HCT116 (cell line): Measurements from ENCODE around the gene SCG5. TPM values are rescaled to one million over a fixed set of nuclear protein-coding genes. Genes with fewer than 3 reads are reported as not detected.

Experiments used
- ATAC-seq: fragments of 200-7000 bp; cut with Tn5 transposase; 2 replicates; pipeline ENCODE4 v1.9.1; 2020; ENCODE audit warnings: mild to moderate bottlenecking, moderate library complexity
- BruUV-seq: library from RNA; stranded (reverse); fragments of 400-500 nt; replicated peaks from 2 replicates; lab custom pipeline; 2021; lab: Mats Ljungman, UMichigan
- CTCF ChIA-PET: fragments of 300-600 bp; sonication (Branson Sonifier 250); formaldehyde crosslinking; loops from one replicate; lab custom pipeline; 2021; ENCODE audit warnings: antibody characterized with exemption; lab: Charles Lee
- POLR2A ChIA-PET: fragments of 300-600, 350-600 bp; sonication (Branson Sonifier 250); formaldehyde crosslinking; loops from one replicate; lab custom pipeline; 2021; ENCODE audit warnings: antibody characterized with exemption; lab: Charles Lee
- RAD21 ChIA-PET, 2 experiments: fragments of 300-600 bp; sonication (Branson Sonifier 250); formaldehyde crosslinking; loops; one replicate each; lab custom pipeline; 2023; ENCODE audit warnings: low total read pairs in 2 of 2; ENCODE audit not compliant: uncharacterized antibody in 2 of 2, unreplicated experiment in 2 of 2, low non-redundant PET in 1 of 2; lab: Charles Lee
- DNase-seq: peaks from one replicate; pipeline ENCODE4 v3.0.0-alpha.2; 2010; ENCODE audit warnings: low read depth, low spot score
- H2AFZ ChIP-seq: fragments of 200-600 bp; shearing (Covaris generic), sonication (generic); 2 replicates; pipeline ENCODE4 v1.6.1; 2017; ENCODE audit warnings: low read depth, mixed run types, mixed read lengths, antibody characterized with exemption, low read length; ENCODE audit not compliant: poor library complexity, severe bottlenecking
- H3K27ac ChIP-seq: 2 replicates; pipeline ENCODE4 v1.5.1; 2012; ENCODE audit warnings: low read depth, low read length
- H3K27me3 ChIP-seq: fragments of 200-600 bp; sonication (generic); 2 replicates; pipeline ENCODE4 v1.6.1; 2016; ENCODE audit warnings: mixed run types, low read length, mixed read lengths; ENCODE audit not compliant: insufficient read depth
- H3K36me3 ChIP-seq, 2 experiments: fragments of 200-500 bp in 1 of 2; fragments of 200-600 bp in 1 of 2; sonication (Bioruptor generic) in 1 of 2; sonication (generic) in 1 of 2; 2 replicates each; pipeline versions ENCODE4 v1.5.1 to v1.6.1; 2014 to 2016; ENCODE audit warnings: low read length in 2 of 2, inconsistent platforms in 1 of 2, mixed read lengths in 1 of 2, mixed run types in 1 of 2; ENCODE audit not compliant: insufficient read depth in 2 of 2, control insufficient read depth in 1 of 2
- H3K4me1 ChIP-seq, 2 experiments: fragments of 200-600 bp in 1 of 2; sonication (generic) in 1 of 2; 2 replicates each; pipeline versions ENCODE4 v1.5.1 to v1.6.1; 2012 to 2017; ENCODE audit warnings: low read length in 2 of 2, inconsistent platforms in 1 of 2, mild to moderate bottlenecking in 1 of 2, mixed read lengths in 1 of 2, mixed run types in 1 of 2, moderate library complexity in 1 of 2; ENCODE audit not compliant: insufficient read depth in 2 of 2, control insufficient read depth in 1 of 2
- H3K4me2 ChIP-seq: fragments of 200-600 bp; sonication (generic); 2 replicates; pipeline ENCODE4 v1.6.1; 2017; ENCODE audit warnings: mixed run types, low read length, mixed read lengths
- H3K4me3 ChIP-seq, 2 experiments: fragments of 200-600 bp in 1 of 2; sonication (generic) in 1 of 2; replicated peaks in 1 of 2; 2 replicates each; pipeline ENCODE4 v1.5.1; 2011 to 2016; ENCODE audit warnings: low read length in 2 of 2, control low read depth in 1 of 2, low read depth in 1 of 2, mild to moderate bottlenecking in 1 of 2, mixed read lengths in 1 of 2, mixed run types in 1 of 2
- H3K79me2 ChIP-seq: fragments of 200-600 bp; sonication (generic); 2 replicates; pipeline ENCODE4 v1.6.1; 2017; ENCODE audit warnings: mild to moderate bottlenecking, mixed run types, low read length, moderate library complexity, mixed read lengths; ENCODE audit not compliant: insufficient read depth
- H3K9ac ChIP-seq: fragments of 200-600 bp; sonication (generic); 2 replicates; pipeline ENCODE4 v1.6.1; 2016; ENCODE audit warnings: low read length, mixed read lengths
- H3K9me2 ChIP-seq: fragments of 200-600 bp; sonication (generic), shearing (Covaris generic); 2 replicates; pipeline ENCODE4 v1.6.1; 2017; ENCODE audit warnings: mixed run types, mild to moderate bottlenecking, moderate library complexity; ENCODE audit not compliant: insufficient read depth
- H3K9me3 ChIP-seq, 2 experiments: fragments of 200-500 bp in 1 of 2; fragments of 200-600 bp in 1 of 2; sonication (Bioruptor generic) in 1 of 2; sonication (generic) in 1 of 2; 2 replicates each; pipeline ENCODE4 v1.6.1; 2014 to 2017; ENCODE audit warnings: low read length in 2 of 2, mixed read lengths in 2 of 2, inconsistent platforms in 1 of 2, low read depth in 1 of 2, mild to moderate bottlenecking in 1 of 2, mixed run types in 1 of 2, moderate library complexity in 1 of 2; ENCODE audit not compliant: control insufficient read depth in 1 of 2, insufficient read depth in 1 of 2
- H4K20me1 ChIP-seq: fragments of 200-600 bp; sonication (generic), shearing (Covaris generic); 2 replicates; pipeline ENCODE4 v1.6.1; 2017; ENCODE audit warnings: mixed run types, mild to moderate bottlenecking, moderate library complexity; ENCODE audit not compliant: insufficient read depth
- CBX3 ChIP-seq: IDR thresholded peaks from 2 replicates; pipeline ENCODE4 v1.6.1; 2012; ENCODE audit warnings: low read depth
- CEBPB ChIP-seq: IDR thresholded peaks from 2 replicates; pipeline ENCODE4 v1.6.1; 2012; ENCODE audit warnings: low read depth
- CTCF ChIP-seq, 3 experiments: fragments of 200-600 bp in 1 of 3; sonication (generic) in 1 of 3; IDR thresholded peaks in 2 of 3; conservative IDR thresholded peaks in 1 of 3; 2 replicates each; pipeline ENCODE4 v1.5.1; 2012 to 2017; ENCODE audit warnings: low read depth in 2 of 3, low read length in 2 of 3, antibody characterized with exemption in 1 of 3, borderline replicate concordance in 1 of 3, control low read depth in 1 of 3, mild to moderate bottlenecking in 1 of 3, mixed read lengths in 1 of 3, mixed run types in 1 of 3, moderate library complexity in 1 of 3; ENCODE audit not compliant: insufficient read depth in 1 of 3
- EGR1 ChIP-seq: IDR thresholded peaks from 2 replicates; pipeline ENCODE4 v1.6.1; 2012; ENCODE audit warnings: low read depth
- ELF1 ChIP-seq: IDR thresholded peaks from 2 replicates; pipeline ENCODE4 v1.6.1; 2012; ENCODE audit warnings: low read depth, borderline replicate concordance
- JUND ChIP-seq: IDR thresholded peaks from 2 replicates; pipeline ENCODE4 v1.6.1; 2012
- MAX ChIP-seq: IDR thresholded peaks from 2 replicates; pipeline ENCODE4 v1.6.1; 2012
- REST ChIP-seq: IDR thresholded peaks from 2 replicates; pipeline ENCODE4 v1.6.1; 2012; ENCODE audit warnings: low read depth
- SRF ChIP-seq: IDR thresholded peaks from 2 replicates; pipeline ENCODE4 v1.6.1; 2012; ENCODE audit warnings: low read depth
- YY1 ChIP-seq: IDR thresholded peaks from 2 replicates; pipeline ENCODE4 v1.6.1; 2011; ENCODE audit warnings: low read length, low read depth, moderate library complexity, mild to moderate bottlenecking; ENCODE audit not compliant: insufficient replicate concordance; ENCODE audit errors: extremely low read depth
- ZBTB33 ChIP-seq: IDR thresholded peaks from 2 replicates; pipeline ENCODE4 v1.6.1; 2011; ENCODE audit warnings: mild to moderate bottlenecking, low read length, moderate library complexity; ENCODE audit not compliant: insufficient replicate concordance; ENCODE audit errors: extremely low read depth
- ZNF274 ChIP-seq: fragments of 200-500 bp; sonication (Bioruptor generic); IDR thresholded peaks from 2 replicates; pipeline ENCODE4 v1.6.1; 2014; ENCODE audit warnings: mild to moderate bottlenecking, low read depth, low read length, inconsistent platforms
- intact Hi-C: fragments of 100-400 bp; cut with micrococcal nuclease; formaldehyde crosslinking; loops from 2 replicates; pipeline ENCODE4 v1.10.0; 2022
- total RNA-seq: library from RNA; stranded (reverse); gene quantifications from one replicate; pipeline ENCODE4 v1.2.1, GENCODE V29; 2021; ENCODE audit not compliant: unreplicated experiment

The SCG5 gene
- total RNA-seq, 1 experiment from 2014 or later, result 1.7 TPM

GRCh38 chr15:32636410-32636809 is 5.1 kb upstream of the SCG5 start:
- Histone ChIP-seq H3K4me2 (no peak overlapping the region), H3K9me2 (no peaks in the 10 kb centered on the region), H3K27me3 (no peaks in the 10 kb centered on the region), H3K9ac (no peak overlapping the region), H3K27ac (no peak overlapping the region), H3K4me3 (no peak overlapping the region), H3K4me1 (no peaks in the 10 kb centered on the region), H3K9me3 (no peaks in the 10 kb centered on the region), H2AFZ (no peak overlapping the region), H4K20me1 (no peaks in the 10 kb centered on the region), H3K79me2 (peaks cover 44% of the 10 kb centered on the region), H3K36me3 (peaks cover 66 to 68% of the 10 kb centered on the region in 2 experiments)
- TF ChIP-seq SRF (no peak), EGR1 (no peak), CBX3 (no peak), MAX (no peak), CEBPB (no peak), ZNF274 (no peak), JUND (no peak), CTCF (IDR thresholded peaks at IDR 0.05 in 2 of 3, conservative IDR thresholded peaks at IDR 0.05 in 1 of 3; ENCODE audit: borderline replicate concordance in 1 of 3, insufficient read depth in 1 of 3, low read depth in 2 of 3, low read length in 2 of 3) (no peak), ELF1 (no peak), YY1 (no peak), ZBTB33 (no peak), REST (no peak)
- POLR2A ChIA-PET, result no interaction called here
- intact Hi-C loops, result no loop called here
- DNase-seq (no peak), ATAC-seq (no peak)
- CTCF ChIA-PET, result no interaction called here
- RAD21 ChIA-PET, result no interaction called here
- TSS peak; percentile 29 for BruUV-seq
